OCI-LY7 (cell line): ENCODE data around the gene ANKRD63. TPM values are rescaled to one million over a fixed set of nuclear protein-coding genes. Genes with fewer than 3 reads are reported as not detected.

Experiments
- BruUV-seq: library from RNA; stranded (reverse); fragments of 400-500 nt; replicated peaks from 2 replicates; lab custom pipeline; 2021; lab: Mats Ljungman, UMichigan
- CTCF ChIA-PET: fragments of 300-600 bp; sonication (Branson Sonifier 250); formaldehyde crosslinking; loops from one replicate; lab custom pipeline; 2022; ENCODE audit warnings: antibody characterized with exemption; ENCODE audit not compliant: unreplicated experiment; lab: Charles Lee
- POLR2A ChIA-PET: fragments of 300-600 bp; sonication (Branson Sonifier 250); formaldehyde crosslinking; loops from one replicate; lab custom pipeline; 2022; ENCODE audit warnings: antibody characterized with exemption; lab: Charles Lee
- DNase-seq: peaks from one replicate; pipeline ENCODE4 v3.0.0-alpha.2; 2015; ENCODE audit warnings: low spot score
- H2AFZ ChIP-seq: fragments of 200-600 bp; sonication (generic), shearing (Covaris generic); 2 replicates; pipeline ENCODE4 v1.6.1; 2014; ENCODE audit warnings: mild to moderate bottlenecking, antibody characterized with exemption, low read length, moderate library complexity
- H3K27ac ChIP-seq: fragments of 200-600 bp; sonication (generic); 2 replicates; pipeline ENCODE4 v1.5.1; 2014; ENCODE audit warnings: mixed run types, low read depth, mild to moderate bottlenecking, moderate library complexity, low read length, inconsistent platforms; ENCODE audit not compliant: poor library complexity, severe bottlenecking
- H3K36me3 ChIP-seq: fragments of 200-600 bp; sonication (generic); 2 replicates; pipeline ENCODE4 v1.6.1; 2014; ENCODE audit warnings: mild to moderate bottlenecking, antibody characterized with exemption, low read length, moderate library complexity, mixed read lengths; ENCODE audit not compliant: insufficient read depth
- H3K4me1 ChIP-seq: fragments of 200-600 bp; sonication (generic); 2 replicates; pipeline ENCODE4 v1.5.1; 2014; ENCODE audit warnings: mild to moderate bottlenecking, low read length; ENCODE audit not compliant: insufficient read depth, poor library complexity, severe bottlenecking
- H3K4me2 ChIP-seq: fragments of 200-600 bp; sonication (generic); 2 replicates; pipeline ENCODE4 v1.6.1; 2014; ENCODE audit warnings: mild to moderate bottlenecking, low read length
- H3K4me3 ChIP-seq: fragments of 200-600 bp; sonication (generic); 2 replicates; pipeline ENCODE4 v1.5.1; 2014; ENCODE audit warnings: mild to moderate bottlenecking, low read depth, low read length; ENCODE audit not compliant: poor library complexity, severe bottlenecking
- H3K79me2 ChIP-seq: fragments of 200-600 bp; sonication (generic); 2 replicates; pipeline ENCODE4 v1.6.1; 2016; ENCODE audit warnings: low read depth, mild to moderate bottlenecking, low read length, moderate library complexity, mixed read lengths; ENCODE audit not compliant: insufficient read depth
- H3K9me2 ChIP-seq: fragments of 200-600 bp; sonication (generic); 2 replicates; pipeline ENCODE4 v1.6.1; 2016; ENCODE audit warnings: mild to moderate bottlenecking, low read length, mixed read lengths; ENCODE audit not compliant: insufficient read depth
- H3K9me3 ChIP-seq: fragments of 200-600 bp; sonication (generic); 2 replicates; pipeline ENCODE4 v1.6.1; 2014; ENCODE audit warnings: mild to moderate bottlenecking, mixed run types, low read length, mixed read lengths
- H4K20me1 ChIP-seq: fragments of 200-600 bp; sonication (generic); 2 replicates; pipeline ENCODE4 v1.6.1; 2014; ENCODE audit warnings: mild to moderate bottlenecking, antibody characterized with exemption, low read length, moderate library complexity, mixed read lengths; ENCODE audit not compliant: insufficient read depth
- CTCF ChIP-seq: fragments of 200-600 bp; sonication (generic); conservative IDR thresholded peaks from 2 replicates; pipeline ENCODE4 v1.5.1; 2014; ENCODE audit warnings: mild to moderate bottlenecking, antibody characterized with exemption, low read length, moderate library complexity, mixed read lengths
- EZH2phosphoT487 ChIP-seq: fragments of 200-600 bp; sonication (generic); IDR thresholded peaks from 2 replicates; pipeline ENCODE4 v1.6.1; 2018; ENCODE audit warnings: low read depth, borderline replicate concordance, mild to moderate bottlenecking, mixed run types, antibody characterized with exemption, low read length, moderate library complexity, mixed read lengths
- intact Hi-C: fragments of 100-400 bp; cut with micrococcal nuclease; formaldehyde crosslinking; loops from one replicate; pipeline ENCODE4 v1.10.0; 2022; ENCODE audit not compliant: unreplicated experiment
- total RNA-seq, 2 experiments: library from RNA; depleted of rRNA in 1 of 2; stranded (reverse); fragments of >200 nt in 1 of 2; shearing (Covaris generic) in 1 of 2; gene quantifications; 2 replicates each; pipeline ENCODE4 v1.2.3, GENCODE V29; 2014 to 2022

ANKRD63 gene
- total RNA-seq, 2 experiments from 2014 or later: not detected

- Histone ChIP-seq H3K36me3 (no peaks in the 10 kb centered on the region), H3K4me2 (no peak overlapping the region), H3K9me2 (no peaks in the 10 kb centered on the region), H3K79me2 (no peaks in the 10 kb centered on the region), H3K4me3 (no peak overlapping the region), H4K20me1 (no peaks in the 10 kb centered on the region), H3K4me1 (no peaks in the 10 kb centered on the region), H3K27ac (no peak overlapping the region), H2AFZ (no peak overlapping the region), H3K9me3 (no peaks in the 10 kb centered on the region)
- intact Hi-C loops: no loop called here
- ChIA-PET CTCF (no interaction called here), POLR2A (no interaction called here)
- TF ChIP-seq CTCF: no peak
- no peak for TF ChIP-seq EZH2phosphoT487
- no TSS peak for BruUV-seq
- no peak for DNase-seq
These were observed 29.6 kb downstream of the ANKRD63 start for GRCh38 chr15:40253167-40253790.

GRCh38 chr15:40252438-40253166 is 30.3 kb downstream of the ANKRD63 start:
- intact Hi-C loops: no loop called here
- Histone ChIP-seq H3K4me3 (no peak overlapping the region), H3K79me2 (no peaks in the 10 kb centered on the region), H3K4me1 (no peaks in the 10 kb centered on the region), H2AFZ (no peak overlapping the region), H3K36me3 (no peaks in the 10 kb centered on the region), H4K20me1 (no peaks in the 10 kb centered on the region), H3K27ac (no peak overlapping the region), H3K4me2 (no peak overlapping the region), H3K9me2 (no peaks in the 10 kb centered on the region), H3K9me3 (no peaks in the 10 kb centered on the region)
- POLR2A ChIA-PET: no interaction called here
- DNase-seq: no peak
- CTCF ChIA-PET: no interaction called here
- BruUV-seq: no TSS peak
- no peak; the same call in 1 of the 2 replicates for TF ChIP-seq EZH2phosphoT487
- no peak for TF ChIP-seq CTCF

- H3K4me3 ChIP-seq: no peak overlapping the region
- H3K79me2 ChIP-seq: no peaks in the 10 kb centered on the region
- no peak for DNase-seq
- POLR2A ChIA-PET: no interaction called here
- TF ChIP-seq EZH2phosphoT487: no peak
- TF ChIP-seq CTCF: no peak
- no TSS peak for BruUV-seq
- no peaks in the 10 kb centered on the region for H3K9me3 ChIP-seq
- intact Hi-C loops: no loop called here
- no peak overlapping the region for H3K27ac ChIP-seq
- H3K9me2 ChIP-seq: no peaks in the 10 kb centered on the region
- no peak overlapping the region for H3K4me2 ChIP-seq
- no peaks in the 10 kb centered on the region for H3K36me3 ChIP-seq
- H3K4me1 ChIP-seq: no peaks in the 10 kb centered on the region
- CTCF ChIA-PET: no interaction called here
- no peak overlapping the region for H2AFZ ChIP-seq
- no peaks in the 10 kb centered on the region for H4K20me1 ChIP-seq
These were observed 30.8 kb downstream of the ANKRD63 start for GRCh38 chr15:40252141-40252437.
